OCI-M2 (cell line): ENCODE results near the gene LSS.
A peak's percentile ranks its signal among the peaks of the same experiment; 100 is the strongest.
"Not testable (repeated sequence)": the region's sequence is repeated elsewhere in the genome, so short reads cannot be mapped to it uniquely, and the experiment has no call there.

Source experiments
- DNase-seq: peaks from one replicate; lab custom pipeline; 2025; ENCODE audit not compliant: unreplicated experiment; lab: John Stamatoyannopoulos, UW

The LSS gene

DNA sequence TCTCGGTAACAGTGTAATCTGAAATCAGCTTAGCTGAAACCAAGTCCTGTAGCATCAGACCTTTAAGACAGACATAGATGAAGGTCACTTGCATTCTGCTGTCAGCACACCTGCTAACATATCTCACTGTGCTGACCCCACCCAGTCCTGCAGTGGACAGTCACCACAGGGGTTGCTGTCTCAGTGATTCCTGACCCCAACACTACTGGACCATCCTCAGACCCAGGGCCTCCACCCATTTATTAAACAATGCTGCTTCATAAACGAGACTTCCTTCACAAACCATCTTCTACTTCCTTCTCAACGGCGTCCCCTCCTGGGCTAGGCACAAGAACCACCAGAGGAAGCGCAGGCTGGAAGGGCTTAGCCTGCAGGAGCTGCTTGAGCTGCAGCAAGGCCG lies 17.8 kb upstream of the LSS start:
- DNase-seq, result no peak

DNA sequence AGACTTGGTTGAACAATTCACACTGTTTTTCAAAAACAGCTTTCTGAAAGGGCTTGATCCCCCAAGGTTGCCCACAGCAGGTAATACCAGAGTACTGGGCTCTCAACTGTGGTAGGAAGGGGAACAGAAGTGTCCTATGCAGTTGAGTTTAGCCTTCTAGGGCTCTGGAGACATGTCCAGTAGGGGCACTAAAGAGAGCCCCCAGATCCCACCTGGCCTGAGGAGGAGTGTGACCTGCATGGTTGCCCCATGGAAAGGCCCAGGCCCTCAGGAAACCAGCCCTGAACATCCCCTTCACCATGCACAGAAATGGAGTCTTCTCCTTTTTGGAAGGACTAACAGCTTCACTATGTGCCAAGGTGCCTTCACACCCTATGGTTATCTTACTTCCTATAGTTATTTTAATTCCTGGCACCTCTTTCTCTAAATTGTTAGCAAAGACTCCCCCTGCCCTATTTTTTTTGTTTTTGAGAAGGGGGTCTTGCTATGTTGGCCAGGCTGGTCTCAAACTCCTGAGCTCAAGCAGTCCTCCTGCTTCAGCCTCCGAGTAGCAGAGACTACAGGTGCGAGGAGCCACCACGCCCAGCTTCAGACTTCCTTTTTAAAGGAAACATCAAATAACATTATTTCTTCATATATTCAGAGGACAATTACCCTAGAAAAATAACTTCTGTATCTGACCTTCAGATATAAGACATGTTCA lies 16.8 kb upstream of the LSS start:
- no peak for DNase-seq

DNA sequence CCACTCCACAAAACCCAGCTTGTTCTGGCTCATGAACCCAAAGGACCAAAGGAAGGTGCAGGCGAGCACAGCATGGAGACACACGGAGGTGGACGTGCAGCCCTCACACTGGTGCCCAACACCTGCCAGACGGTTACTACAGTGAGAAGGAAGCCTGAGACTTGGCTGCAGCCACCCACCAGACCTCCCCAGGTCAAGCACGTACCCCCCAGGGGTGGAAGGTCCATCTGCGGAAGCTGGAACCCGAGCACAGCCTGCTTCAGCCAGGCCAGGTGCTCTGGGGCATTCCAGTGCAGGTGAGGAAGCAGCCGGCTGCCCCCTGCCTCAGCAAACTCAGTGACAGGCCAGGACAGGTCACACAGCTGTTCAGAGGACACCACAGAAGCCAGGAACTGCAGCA lies 16.0 kb upstream of the LSS start:
- no peak for DNase-seq

DNA sequence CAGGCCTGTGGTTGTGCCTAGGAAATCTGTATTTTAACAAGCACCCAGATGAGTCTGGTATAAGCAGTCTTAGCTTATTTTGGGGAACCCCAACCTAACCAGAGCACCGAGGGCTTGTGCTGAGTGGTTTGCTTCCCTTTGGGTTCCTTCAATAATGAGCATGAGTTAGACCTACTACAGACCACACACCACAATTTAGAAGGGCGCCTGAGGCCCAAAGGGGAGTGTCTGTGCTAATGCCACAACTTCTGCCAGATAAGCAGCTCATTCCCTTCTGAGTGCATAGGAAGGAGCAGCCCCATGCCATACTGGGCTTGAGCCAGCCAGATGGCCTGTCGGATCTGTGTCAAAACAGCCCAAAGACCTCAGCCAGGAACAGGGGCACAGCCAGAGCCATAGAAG lies 15.4 kb upstream of the LSS start:
- DNase-seq, result no peak

GRCh38 chr21:46243325-46243724 lies 14.8 kb upstream of the LSS start:
- DNase-seq, result no peak

DNA sequence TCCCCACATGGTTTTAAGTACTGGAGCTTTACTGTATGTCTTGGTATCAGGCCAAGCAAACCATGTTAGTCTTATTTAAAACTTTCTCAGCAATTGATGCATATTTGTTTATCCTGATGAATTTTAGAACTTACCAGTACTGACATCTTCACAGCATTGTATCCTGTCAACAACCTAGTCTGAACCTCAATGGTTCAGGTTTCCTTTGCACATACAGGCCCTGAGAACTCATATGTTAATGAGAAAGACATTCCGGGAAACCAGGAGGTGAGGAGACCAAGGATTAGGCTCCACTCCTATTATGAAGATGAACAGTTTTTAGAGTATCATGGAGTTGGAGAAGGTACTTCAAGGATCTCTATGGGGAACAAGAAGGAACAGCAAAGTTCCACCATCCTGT lies 13.0 kb upstream of the LSS start:
- not testable (repeated sequence) for DNase-seq

DNA sequence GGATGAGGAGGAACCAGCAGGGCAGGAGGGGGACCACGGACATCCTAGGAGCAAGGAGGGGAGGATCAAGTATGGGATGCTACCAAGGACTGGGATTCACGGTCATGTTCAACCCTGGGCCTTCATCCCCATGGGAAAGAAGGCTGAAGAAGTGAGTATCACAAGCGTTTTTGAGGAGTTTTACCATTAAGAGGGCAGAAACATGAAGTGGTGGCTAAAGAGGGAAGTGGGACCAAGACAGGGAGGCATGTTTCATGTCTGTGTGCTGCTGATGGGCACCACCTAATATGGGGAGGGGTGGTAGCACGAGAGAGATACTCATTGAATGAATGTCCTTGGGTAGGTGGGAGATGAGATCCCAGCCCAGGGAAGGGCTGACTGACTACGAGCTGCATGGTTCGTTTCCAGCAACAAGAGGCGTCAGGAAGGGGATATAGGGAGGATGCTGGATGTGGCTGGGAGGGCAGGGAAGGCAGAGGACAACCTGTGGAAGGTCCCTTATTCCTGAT lies 11.3 kb upstream of the LSS start:
- no peak for DNase-seq

DNA sequence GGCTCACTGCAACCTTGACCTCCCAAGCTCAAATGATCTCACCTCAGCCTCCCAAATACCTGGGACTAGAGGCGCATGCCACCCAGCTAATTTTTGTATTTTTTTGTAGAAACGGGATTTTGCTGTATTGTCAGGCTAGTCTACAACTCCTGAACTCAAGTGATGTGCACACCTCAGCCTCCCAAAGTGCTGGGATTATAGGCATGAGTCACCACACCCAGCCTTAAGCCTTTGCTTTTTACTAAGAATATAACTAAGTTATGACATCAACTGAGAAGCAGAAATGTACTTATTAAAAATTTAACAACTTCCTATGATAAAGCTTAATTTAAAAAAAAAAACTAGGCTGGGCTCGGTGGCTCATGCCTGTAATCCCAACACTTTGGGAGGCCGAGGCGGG lies 8.9 kb upstream of the LSS start:
- DNase-seq, result no peak

DNA sequence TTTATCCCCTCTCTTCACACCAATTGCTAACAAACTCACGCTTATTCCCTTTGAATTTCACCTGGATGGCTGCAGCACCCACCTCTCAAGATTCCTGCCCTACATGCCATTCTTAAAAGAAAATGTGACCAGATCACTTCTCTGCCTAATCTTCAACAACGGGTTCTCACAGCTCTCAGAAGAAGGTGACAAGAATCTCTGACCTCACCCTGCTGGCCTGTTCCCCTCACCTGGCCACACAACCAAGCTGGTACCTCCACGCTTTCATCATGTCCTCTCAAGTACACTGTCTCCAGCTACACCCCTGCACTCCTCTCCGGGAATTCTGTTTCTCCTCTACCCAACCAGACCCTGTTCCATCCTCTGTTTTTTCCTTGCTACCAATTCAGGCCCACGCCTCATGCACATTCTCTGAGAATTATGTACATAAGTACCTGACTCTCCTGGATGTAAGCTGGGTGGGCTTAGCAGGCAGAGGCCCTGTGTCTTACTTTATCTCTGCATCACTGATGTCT lies 5.9 kb upstream of the LSS start:
- DNase-seq, result no peak

GRCh38 chr21:46229923-46230260 lies 1.3 kb upstream of the LSS start:
- DNase-seq, result no peak

DNA sequence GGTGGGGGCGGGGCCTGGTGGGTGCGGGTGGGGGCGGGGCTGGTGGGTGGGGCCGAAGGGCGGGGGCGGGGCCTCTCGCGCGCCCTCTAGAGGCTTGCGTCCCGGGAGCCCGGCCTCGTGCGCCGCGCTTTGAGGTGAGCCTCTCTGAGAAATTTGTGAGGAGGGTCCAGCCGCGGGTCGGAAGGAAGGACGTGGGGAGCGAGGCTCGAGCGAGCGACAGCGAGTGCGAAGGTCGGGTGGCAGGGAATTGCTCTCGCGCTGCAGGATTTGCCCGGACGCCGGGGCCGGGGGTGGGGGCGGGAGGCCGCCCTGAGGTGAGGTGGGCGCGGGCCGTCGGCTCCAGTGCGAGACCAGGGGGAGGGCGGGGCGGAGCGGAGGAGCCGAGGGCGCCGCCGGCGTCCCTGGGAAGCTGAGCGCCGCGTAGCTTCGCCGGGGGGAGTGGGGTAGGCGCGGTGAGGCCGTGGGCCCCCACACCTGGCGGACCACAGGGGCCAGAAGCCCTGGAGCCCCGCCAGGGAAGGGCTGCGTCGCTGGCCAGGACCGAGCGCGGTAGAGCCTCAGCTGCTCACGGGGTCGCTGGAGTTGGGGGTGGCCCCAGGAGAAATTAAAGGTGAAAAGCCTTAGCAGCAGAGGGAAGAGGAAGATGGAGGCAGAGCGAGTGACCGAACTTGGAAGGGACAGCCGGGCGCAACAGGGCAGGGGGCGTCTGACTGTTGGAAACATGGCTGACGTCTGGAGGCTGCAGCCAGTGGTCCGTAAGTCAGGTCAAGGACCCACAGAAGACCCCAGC lies 754 bp upstream of the LSS start:
- peak; percentile 98 for DNase-seq

- no peak for DNase-seq
Measured at GRCh38 chr21:46227811-46228344, 696 bp downstream of the LSS start.

DNA sequence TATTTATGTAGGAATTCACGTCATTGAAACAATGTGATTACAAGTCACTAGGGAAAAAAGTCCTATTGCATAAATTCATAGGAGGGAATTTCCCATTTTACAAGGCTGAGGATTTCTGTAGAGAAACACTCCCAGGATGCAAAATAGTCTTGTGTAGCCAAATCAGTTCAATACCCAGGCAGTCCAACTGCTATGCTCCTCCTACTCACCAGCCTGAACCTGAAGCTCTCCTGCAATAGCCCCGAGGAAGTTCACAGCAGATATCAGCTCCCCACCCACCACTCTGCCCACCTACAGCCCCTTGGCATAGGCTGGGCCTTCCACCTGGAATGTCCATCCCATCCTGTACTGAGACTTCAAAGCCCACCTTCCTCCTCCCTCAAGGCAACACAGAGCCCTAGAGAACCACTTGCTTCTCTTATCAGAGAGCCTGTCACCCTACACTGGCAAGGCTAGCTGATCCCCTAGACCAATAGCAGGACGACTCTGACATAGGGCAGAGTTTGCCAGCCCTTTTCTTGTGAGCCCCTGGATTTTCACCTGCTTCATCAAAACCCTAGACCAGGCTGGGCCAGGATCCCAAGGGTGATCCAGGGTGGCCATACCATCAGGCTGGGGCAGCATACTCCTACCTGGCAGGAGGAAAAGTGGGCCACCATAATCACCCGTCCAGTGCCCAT lies 1.5 kb downstream of the LSS start:
- DNase-seq, result no peak

- no peak for DNase-seq
Measured at GRCh38 chr21:46226146-46226545, 2.4 kb downstream of the LSS start.

GRCh38 chr21:46223661-46224060 lies 4.9 kb downstream of the LSS start:
- DNase-seq, result not testable (repeated sequence)

DNA sequence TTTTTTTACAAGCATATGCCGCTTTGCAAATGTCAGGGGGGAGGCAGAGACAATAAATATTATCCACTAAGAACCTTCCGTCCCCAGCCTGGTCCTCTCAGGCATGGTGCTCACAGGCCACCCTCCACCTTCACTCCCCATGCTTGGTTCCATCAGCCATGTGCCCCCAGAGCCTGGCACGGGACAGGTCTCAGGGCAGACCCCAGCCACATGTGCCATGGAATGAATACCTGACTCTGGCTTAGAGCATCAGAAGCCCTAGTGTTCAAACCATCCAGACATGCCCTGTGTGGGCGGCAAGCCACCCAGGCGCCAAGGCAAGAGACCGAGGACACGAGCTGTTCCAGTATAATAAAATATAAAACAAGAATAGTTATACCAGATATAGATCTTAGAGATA lies 5.4 kb downstream of the LSS start:
- DNase-seq, result no peak

- DNase-seq, result no peak
Measured at GRCh38 chr21:46222436-46223116, 6.0 kb downstream of the LSS start.

- no peak for DNase-seq
Measured at GRCh38 chr21:46221664-46222435, 6.7 kb downstream of the LSS start.

DNA sequence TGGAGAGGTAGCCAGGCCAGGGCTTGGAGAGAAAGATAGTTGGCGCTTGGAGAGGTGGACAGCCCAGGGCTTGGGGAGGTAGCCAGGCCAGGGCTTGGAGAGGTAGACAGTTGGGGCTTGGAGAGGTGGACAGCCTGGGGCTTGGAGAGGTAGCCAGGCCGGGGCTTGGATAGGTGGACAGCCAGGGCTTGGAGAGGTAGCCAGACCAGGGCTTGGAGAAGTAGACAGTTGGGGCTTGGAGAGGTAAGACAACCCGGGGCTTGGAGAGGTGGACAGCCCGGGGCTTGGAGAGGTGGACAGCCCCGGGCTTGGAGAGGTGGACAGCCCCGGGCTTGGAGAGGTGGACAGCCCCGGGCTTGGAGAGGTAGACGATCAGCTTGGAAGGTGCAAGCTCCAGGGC lies 7.7 kb downstream of the LSS start:
- DNase-seq, result no peak

GRCh38 chr21:46220275-46220810 lies 8.2 kb downstream of the LSS start:
- no peak for DNase-seq
